GM12872 (cell line): ENCODE data around the gene NUDT6.

Source experiments
- TF ChIP-seq, protein P1 (sequence below): IDR thresholded peaks from 3 replicates; pipeline ENCODE4 v1.5.1; 2011; ENCODE audit warnings: low read depth, mild to moderate bottlenecking, low read length, moderate library complexity; ENCODE audit not compliant: insufficient read depth

NUDT6 gene

DNA sequence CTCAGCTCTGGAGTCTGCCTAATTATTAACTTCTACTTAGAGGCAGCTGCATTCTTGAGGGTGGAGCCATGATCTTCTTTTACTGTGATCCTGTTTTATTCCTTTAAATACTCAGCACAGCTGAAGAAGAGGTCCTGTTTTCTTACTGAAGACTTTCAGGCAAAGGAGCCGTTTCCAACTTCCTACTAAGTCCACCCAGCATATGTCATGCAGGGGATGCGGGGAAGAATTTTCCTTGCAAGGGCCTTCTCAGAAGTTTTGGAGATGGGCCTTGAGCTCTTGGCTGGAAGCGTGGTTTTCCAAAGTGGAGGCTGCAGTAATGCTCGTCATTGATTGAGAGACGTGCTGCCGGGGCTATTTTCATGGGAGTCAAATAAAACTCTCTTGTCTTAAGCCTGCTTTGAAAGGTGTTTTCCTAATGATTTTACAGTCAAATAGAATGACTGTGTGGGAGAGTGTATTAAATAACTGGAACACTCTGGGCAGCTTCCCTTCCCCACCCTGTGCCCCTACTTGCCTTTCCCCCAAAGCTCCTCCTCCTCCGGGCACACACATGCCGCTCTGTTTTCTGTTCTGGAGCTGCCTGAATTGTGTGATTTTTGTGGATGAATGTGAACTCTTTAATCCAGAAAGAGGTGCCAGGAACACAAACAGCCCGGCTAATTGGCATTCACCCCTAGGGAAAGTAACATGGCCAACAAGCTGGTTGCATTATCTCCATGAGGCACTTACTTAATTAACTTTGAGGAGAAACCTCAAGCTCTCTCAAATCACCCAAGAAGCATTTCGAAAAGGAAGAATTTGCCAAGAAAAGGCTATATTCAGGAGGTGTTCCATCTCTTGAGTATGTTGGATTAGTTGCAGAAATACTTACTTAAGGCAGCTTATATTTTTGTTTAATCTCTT lies 67.7 kb downstream of the NUDT6 start:
- TF ChIP-seq, protein P1, sequence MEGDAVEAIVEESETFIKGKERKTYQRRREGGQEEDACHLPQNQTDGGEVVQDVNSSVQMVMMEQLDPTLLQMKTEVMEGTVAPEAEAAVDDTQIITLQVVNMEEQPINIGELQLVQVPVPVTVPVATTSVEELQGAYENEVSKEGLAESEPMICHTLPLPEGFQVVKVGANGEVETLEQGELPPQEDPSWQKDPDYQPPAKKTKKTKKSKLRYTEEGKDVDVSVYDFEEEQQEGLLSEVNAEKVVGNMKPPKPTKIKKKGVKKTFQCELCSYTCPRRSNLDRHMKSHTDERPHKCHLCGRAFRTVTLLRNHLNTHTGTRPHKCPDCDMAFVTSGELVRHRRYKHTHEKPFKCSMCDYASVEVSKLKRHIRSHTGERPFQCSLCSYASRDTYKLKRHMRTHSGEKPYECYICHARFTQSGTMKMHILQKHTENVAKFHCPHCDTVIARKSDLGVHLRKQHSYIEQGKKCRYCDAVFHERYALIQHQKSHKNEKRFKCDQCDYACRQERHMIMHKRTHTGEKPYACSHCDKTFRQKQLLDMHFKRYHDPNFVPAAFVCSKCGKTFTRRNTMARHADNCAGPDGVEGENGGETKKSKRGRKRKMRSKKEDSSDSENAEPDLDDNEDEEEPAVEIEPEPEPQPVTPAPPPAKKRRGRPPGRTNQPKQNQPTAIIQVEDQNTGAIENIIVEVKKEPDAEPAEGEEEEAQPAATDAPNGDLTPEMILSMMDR: no peak

DNA sequence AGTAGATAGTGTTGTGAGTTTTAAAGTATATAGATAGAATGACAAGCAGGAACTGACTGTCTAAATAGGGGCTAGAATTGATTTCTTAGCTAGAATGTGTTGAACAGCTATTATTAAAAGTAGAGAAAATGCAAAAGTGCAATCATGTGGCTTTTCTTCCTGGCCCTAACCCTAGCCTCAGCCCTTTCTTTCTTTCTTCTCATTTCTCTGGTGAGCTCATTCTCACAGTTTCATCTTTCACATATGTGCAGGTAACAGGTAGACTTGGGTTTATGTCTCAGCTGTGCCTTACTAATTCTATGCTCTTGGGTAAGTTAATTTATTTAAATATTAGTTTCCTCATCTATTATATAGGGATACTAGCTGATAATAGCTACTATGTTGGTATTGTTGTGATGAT lies 70.8 kb downstream of the NUDT6 start:
- TF ChIP-seq, protein P1: no peak

- TF ChIP-seq, protein P1: no peak
These were observed 74.5 kb downstream of the NUDT6 start for GRCh38 chr4:122847931-122848330.

GRCh38 chr4:122845760-122846159 lies 76.6 kb downstream of the NUDT6 start:
- TF ChIP-seq, protein P1: no peak

DNA sequence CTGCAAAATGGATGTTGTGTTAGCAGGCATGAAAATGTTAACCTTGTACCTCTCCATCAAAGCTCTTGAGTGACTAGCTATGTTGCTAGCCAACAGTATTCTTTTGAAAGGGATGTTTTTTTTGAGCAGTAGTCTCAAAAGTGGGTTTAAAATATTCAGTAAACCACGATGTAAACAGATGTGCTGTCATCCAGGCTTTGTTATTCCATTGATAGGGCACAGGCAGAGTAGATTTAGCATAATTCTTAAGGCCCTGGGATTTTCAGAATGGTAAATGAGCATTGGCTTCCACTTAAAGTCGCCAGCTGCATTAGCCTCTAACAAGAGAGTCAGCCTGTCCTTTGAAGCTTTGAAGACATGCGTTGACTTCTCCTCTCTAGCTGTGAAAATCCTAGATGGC lies 77.3 kb downstream of the NUDT6 start:
- TF ChIP-seq, protein P1: no peak

DNA sequence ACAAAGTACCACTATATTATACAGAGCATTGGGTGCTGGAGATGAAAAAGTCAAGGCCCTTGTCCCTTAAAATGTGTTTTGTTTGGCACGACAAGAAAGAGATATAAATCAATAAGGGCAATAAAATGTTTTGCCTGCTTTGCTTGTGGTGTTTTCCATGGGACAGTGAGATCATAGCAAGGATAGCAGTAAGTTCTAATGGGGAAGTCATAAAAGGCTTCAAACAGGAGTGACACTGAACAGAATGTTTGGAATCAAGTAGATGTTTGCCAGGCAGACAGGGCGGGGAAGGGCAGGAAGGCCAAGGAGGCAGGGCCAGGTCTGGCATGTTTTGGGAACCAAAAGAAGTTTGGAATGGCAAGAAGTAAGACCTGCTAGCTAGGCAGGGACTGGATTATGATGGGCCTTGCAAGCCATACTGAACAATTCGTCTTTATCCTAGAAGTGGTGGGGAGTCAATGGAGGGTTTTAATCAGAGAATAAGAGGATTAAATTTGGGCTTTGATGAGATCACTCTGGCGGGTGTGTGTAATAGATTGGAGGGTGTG lies 79.3 kb downstream of the NUDT6 start:
- TF ChIP-seq, protein P1: no peak
